Fibroblast of pulmonary artery (primary cell): ENCODE results near the gene IRF7.
A peak's percentile ranks its signal among the peaks of the same experiment; 100 is the strongest.
"Not testable (repeated sequence)": the region's sequence is repeated elsewhere in the genome, so short reads cannot be mapped to it uniquely, and the experiment has no call there.

Experiments
- DNase-seq: peaks from one replicate; pipeline ENCODE4 v3.0.0-alpha.2; 2010; ENCODE audit warnings: low read depth
- H3K4me3 ChIP-seq: replicated peaks from 2 replicates; pipeline ENCODE4 v1.5.1; 2011; ENCODE audit warnings: low read depth, mild to moderate bottlenecking, control low read depth, low read length, moderate library complexity
- TF ChIP-seq, protein P1 (sequence below): IDR thresholded peaks from 2 replicates; pipeline ENCODE4 v1.5.1; 2011; ENCODE audit warnings: mild to moderate bottlenecking, control low read depth, low read length, inconsistent platforms; ENCODE audit errors: missing control alignments

IRF7 gene

DNA sequence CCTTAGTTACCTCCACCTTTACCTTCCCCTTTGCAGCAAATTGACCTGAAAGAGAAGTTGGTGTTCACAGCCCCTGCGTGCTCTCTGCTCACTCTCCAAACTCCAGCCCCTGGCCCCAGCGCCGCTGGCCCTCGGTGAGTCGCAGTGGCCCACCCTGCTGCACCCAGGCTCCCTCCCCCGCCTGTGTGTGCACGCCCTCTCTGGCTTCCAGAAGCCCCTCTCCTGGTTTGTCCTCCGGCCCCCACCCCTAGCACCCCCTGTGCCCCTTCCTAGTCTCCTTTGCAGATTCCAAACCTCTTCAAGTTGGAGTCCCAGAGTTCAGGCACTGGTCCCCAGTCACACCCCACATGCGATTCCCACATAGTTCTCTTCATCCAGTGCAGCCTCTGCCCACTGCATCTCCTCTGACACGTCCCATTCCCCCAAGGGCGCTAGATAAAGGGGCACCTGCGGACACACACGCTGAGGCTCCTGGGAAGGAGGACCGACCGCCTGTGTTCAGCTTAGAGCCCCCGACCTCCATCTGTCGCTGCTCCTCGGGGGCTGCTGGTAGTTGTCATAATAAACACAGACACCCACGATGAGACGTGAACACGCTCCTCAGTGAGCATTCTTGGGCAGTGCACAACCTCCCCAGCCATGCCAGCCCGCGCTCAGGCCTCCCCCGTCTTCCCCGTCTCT is 41.0 kb downstream of the IRF7 start:
- DNase-seq, result no peak
- peak overlapping the region; percentile 61 for H3K4me3 ChIP-seq
- TF ChIP-seq, protein P1, sequence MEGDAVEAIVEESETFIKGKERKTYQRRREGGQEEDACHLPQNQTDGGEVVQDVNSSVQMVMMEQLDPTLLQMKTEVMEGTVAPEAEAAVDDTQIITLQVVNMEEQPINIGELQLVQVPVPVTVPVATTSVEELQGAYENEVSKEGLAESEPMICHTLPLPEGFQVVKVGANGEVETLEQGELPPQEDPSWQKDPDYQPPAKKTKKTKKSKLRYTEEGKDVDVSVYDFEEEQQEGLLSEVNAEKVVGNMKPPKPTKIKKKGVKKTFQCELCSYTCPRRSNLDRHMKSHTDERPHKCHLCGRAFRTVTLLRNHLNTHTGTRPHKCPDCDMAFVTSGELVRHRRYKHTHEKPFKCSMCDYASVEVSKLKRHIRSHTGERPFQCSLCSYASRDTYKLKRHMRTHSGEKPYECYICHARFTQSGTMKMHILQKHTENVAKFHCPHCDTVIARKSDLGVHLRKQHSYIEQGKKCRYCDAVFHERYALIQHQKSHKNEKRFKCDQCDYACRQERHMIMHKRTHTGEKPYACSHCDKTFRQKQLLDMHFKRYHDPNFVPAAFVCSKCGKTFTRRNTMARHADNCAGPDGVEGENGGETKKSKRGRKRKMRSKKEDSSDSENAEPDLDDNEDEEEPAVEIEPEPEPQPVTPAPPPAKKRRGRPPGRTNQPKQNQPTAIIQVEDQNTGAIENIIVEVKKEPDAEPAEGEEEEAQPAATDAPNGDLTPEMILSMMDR, result no peak

DNA sequence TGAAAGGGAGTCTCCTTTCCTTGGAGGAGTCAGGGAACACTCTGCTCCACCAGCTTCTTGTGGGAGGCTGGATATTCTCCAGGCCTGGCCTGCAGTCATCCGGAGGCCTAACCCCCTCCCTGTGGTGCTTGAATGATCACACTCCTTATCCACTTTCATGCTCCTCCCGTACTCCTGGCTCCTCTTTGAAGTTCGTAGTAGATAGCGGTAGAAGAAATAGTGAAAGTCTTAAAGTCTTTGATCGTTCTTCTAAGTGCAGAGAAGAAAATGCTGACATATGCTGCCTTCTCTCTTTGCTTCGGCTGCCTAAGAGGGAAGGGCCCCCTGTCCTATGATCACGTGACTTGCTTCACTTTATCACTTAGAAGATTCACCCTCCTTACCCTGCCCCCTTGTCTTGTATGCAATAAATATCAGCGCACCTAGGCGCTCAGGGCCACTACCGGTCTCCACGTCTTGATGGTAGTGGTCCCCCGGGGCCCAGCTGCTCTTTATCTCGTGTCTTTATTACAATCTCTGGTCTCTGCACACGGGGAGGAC is 41.6 kb downstream of the IRF7 start:
- H3K4me3 ChIP-seq, DNase-seq: not testable (repeated sequence)

DNA sequence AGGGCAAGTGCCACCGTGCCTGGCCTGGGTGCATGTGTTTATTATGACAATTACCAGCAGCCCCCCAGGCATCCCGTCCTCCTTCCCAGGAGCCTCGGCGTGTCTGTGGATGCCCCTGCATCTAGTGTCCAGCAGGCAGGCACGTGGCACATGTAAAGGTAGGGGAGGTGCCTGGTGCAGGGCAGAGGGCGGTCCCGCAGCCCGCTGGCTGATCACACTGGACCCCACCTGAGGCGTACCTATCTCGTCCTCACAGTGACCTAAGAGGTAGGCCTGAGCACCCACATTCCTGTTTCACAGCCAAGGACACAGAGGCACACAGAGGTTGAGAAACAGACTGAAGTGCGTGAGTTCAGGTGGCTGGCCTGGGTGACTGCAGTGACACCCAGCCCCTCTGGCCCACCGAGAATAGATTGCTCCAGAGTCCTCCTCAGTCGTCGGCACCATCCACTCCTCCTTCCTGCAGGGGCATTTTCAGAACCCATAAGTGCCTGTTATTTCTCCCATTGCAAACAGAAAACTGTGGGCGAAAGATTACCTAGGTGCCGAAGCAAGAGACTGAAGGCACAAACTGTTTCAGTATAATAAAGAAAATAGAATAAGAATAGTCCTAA is 42.5 kb downstream of the IRF7 start:
- H3K4me3 ChIP-seq, result no peak overlapping the region
- TF ChIP-seq, protein P1, result no peak
- no peak for DNase-seq

DNA sequence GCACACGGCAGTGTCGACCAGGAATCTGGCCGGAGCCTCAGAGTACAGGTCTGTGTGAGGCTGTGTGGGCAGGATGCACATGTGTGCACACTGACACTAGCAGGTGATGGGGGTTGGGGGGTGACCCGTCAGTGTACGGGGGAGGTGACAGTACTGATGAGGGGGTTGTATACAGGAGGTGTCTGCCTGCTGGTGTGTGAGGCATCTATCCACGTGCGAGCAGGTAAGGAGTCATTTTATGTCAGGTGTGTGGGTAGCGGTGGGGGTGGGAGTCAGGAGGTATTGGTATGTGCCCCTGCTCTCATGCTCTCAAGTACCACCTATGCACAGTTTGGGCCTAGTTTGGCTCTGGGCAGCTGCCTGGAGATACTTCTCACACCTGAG is 44.0 kb downstream of the IRF7 start:
- TF ChIP-seq, protein P1, result no peak
- DNase-seq, result no peak
- no peak overlapping the region for H3K4me3 ChIP-seq

DNA sequence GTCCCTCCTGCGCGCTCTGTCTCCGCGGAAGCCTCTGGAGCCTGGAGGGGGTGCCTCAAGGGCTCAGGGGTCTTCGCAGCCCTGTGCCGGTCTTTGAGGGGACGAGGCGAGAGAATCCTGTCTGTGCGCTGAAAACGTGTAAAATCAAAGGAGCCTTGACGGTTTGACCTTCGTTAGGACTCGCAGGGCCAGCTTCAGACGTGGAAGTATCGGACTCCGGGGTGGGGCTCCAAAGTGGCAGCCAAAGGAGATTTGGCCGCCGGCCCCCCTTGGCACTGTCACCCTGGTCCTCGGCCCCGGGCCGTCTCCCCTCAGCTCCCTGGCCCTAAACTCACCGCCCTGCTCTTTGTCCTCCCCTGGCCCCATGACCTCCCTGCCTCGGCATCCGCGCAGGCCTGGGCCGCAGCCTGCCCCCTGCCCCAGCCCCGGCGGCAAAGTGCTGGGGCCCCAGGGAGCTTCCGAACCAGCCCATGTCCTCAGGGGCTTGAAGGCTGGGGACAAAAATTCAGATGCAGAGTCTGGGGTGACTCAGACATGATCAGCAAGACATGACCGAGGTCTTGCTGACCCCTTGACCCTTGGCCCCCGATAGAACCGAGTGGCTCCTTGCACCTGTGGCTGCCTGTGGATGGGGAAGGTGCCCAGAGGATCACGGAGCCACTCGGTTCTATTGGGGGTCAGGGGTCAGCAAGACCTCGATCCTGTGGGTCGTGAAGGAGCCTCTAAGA is 46.4 kb downstream of the IRF7 start:
- DNase-seq, result no peak
- H3K4me3 ChIP-seq, result peak overlapping the region; percentile 62
- TF ChIP-seq, protein P1, result no peak

DNA sequence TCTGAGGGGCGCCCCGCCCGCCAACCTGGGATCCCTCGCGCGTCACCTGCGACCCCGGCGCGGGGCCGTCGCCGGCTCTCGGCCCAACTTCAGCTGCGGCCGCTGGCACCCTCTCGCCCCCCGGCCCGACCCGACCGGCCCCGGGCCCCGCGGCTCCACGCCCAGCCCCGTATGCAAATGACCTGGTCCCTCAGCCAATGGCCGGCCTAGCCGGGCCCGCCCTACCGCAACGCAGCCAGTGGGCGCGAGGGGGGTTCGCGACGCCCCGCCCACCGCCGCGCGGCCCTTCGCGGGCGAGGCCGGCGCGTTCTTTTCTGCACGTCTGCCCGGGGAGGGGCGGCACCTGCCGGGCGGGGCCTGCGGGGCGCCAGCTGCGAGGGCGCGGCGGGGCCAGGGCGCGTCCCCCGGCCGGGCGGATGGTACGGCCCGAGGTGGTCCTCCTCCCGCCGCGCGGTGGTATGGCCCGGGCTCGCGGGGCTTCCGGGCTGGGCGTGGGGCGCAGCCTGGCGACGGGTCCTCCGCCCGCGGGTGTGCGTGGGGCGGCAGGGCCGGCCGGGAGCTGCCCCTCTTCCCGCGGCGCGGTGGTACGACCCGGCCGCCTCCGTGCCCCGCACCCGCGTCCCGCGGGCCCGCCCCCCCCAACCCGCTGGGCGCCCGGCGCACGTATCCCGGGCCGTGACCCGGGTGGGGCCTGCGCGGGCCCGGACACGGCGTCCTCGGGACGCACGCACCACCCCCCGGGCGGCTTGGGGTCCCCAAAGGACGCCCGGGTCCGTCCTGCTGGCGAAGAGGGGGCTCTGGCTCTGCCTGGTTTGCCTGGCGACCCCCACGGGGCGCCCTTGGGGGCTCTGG is 47.2 kb downstream of the IRF7 start:
- TF ChIP-seq, protein P1, result no peak
- H3K4me3 ChIP-seq, result peak overlapping the region; percentile 65
- peak; percentile 91 for DNase-seq
